ENCODE results near the gene DLGAP1. TPM values are rescaled to one million over a fixed set of nuclear protein-coding genes. Genes with fewer than 3 reads are reported as not detected.

DLGAP1 gene
- polyA plus RNA-seq, 1 donor from 2014 or later = 4.5 TPM

DNA sequence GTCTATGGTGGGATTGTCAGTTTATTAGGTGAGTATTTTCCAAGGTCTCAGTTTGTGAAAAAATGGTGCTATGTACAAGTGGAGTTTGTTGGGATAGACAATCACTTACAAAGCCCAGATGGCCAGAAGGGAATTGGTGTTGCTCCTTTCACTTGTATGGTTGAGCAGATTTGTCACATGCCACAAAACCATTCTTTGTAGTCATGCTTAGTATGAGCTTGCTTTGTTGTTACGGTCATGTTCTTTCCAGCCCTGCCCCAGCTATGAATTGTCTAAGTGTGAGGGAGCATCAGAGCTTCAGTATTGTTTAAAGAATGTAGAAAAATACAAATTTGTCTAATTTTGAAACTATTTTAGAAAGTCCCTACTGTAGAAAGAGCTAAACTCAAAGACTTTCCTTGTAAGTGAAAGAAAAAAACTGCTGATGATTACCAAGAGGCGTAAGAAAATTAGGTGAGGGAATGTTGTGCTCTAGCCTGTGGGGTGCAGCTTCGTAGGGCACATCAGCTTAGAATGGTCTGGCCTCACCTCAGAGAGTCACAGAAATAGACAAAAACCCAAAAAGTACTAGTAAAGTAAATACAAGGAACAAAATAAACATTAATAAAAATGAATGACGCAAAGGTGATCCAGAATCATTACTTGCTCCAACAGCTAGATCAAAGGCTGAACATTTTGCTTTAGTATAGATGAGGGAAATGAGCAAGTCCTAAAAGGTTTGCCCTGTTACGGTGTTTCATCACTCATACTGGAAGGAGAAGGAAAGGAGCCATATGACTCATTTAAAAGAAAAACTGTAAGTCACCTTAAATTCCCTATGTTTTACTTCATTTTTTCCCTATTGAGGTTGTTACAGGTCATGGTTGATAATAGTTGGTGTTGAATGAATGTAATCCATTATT lies 995.9 kb downstream of the DLGAP1 start:
- TF ChIP-seq SMC3 (conservative IDR thresholded peaks at IDR 0.05; ENCODE audit: poor library complexity) (no peak), RAD21 (conservative IDR thresholded peaks at IDR 0.05) (no peak), POLR2AphosphoS5 (IDR thresholded peaks at IDR 0.05) (no peak), TAF1 (IDR thresholded peaks at IDR 0.05; ENCODE audit: low read depth) (no peak), EZH2 (IDR thresholded peaks at IDR 0.05; ENCODE audit: borderline replicate concordance, insufficient read depth, low read length, poor library complexity, severe bottlenecking) (no peak), MXI1 (conservative IDR thresholded peaks at IDR 0.05; ENCODE audit: poor library complexity, severe bottlenecking) (no peak), EP300 (conservative IDR thresholded peaks at IDR 0.05; ENCODE audit: poor library complexity, severe bottlenecking) (no peak)
- TF ChIP-seq, protein P1, sequence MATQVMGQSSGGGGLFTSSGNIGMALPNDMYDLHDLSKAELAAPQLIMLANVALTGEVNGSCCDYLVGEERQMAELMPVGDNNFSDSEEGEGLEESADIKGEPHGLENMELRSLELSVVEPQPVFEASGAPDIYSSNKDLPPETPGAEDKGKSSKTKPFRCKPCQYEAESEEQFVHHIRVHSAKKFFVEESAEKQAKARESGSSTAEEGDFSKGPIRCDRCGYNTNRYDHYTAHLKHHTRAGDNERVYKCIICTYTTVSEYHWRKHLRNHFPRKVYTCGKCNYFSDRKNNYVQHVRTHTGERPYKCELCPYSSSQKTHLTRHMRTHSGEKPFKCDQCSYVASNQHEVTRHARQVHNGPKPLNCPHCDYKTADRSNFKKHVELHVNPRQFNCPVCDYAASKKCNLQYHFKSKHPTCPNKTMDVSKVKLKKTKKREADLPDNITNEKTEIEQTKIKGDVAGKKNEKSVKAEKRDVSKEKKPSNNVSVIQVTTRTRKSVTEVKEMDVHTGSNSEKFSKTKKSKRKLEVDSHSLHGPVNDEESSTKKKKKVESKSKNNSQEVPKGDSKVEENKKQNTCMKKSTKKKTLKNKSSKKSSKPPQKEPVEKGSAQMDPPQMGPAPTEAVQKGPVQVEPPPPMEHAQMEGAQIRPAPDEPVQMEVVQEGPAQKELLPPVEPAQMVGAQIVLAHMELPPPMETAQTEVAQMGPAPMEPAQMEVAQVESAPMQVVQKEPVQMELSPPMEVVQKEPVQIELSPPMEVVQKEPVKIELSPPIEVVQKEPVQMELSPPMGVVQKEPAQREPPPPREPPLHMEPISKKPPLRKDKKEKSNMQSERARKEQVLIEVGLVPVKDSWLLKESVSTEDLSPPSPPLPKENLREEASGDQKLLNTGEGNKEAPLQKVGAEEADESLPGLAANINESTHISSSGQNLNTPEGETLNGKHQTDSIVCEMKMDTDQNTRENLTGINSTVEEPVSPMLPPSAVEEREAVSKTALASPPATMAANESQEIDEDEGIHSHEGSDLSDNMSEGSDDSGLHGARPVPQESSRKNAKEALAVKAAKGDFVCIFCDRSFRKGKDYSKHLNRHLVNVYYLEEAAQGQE (IDR thresholded peaks at IDR 0.05; ENCODE audit: borderline replicate concordance) = no peak
- TF ChIP-seq, protein P2, sequence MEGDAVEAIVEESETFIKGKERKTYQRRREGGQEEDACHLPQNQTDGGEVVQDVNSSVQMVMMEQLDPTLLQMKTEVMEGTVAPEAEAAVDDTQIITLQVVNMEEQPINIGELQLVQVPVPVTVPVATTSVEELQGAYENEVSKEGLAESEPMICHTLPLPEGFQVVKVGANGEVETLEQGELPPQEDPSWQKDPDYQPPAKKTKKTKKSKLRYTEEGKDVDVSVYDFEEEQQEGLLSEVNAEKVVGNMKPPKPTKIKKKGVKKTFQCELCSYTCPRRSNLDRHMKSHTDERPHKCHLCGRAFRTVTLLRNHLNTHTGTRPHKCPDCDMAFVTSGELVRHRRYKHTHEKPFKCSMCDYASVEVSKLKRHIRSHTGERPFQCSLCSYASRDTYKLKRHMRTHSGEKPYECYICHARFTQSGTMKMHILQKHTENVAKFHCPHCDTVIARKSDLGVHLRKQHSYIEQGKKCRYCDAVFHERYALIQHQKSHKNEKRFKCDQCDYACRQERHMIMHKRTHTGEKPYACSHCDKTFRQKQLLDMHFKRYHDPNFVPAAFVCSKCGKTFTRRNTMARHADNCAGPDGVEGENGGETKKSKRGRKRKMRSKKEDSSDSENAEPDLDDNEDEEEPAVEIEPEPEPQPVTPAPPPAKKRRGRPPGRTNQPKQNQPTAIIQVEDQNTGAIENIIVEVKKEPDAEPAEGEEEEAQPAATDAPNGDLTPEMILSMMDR (IDR thresholded peaks at IDR 0.05; ENCODE audit: poor library complexity, severe bottlenecking) = no peak
- H3K9me2 ChIP-seq (ENCODE audit: insufficient read depth, low read length) = no peaks in the 10 kb centered on the region
- no peak overlapping the region for H3K27ac ChIP-seq (ENCODE audit: low read length)
- H3F3A ChIP-seq (ENCODE audit: insufficient read depth, low read length, poor library complexity, severe bottlenecking) = no peaks in the 10 kb centered on the region
- no peak overlapping the region for H3K4me2 ChIP-seq (ENCODE audit: low read length)
- H3K4me3 ChIP-seq (ENCODE audit: low read length) = no peak overlapping the region
- H4K20me1 ChIP-seq (ENCODE audit: insufficient read depth) = no peaks in the 10 kb centered on the region
- H3K79me2 ChIP-seq (replicated peaks; ENCODE audit: insufficient read depth, low read length) = peaks cover 47% of the 10 kb centered on the region
- no peak overlapping the region for H2AFZ ChIP-seq (ENCODE audit: low read depth, low read length)
- H3K9me3 ChIP-seq (ENCODE audit: low read length) = no peaks in the 10 kb centered on the region
- H3K36me3 ChIP-seq (ENCODE audit: insufficient read depth, low read length) = peaks cover 4% of the 10 kb centered on the region
- H3K9ac ChIP-seq (ENCODE audit: low read length) = no peak overlapping the region
- peaks cover under 1% of the 10 kb centered on the region for H3K27me3 ChIP-seq (ENCODE audit: insufficient read depth, low read depth, low read length)

DNA sequence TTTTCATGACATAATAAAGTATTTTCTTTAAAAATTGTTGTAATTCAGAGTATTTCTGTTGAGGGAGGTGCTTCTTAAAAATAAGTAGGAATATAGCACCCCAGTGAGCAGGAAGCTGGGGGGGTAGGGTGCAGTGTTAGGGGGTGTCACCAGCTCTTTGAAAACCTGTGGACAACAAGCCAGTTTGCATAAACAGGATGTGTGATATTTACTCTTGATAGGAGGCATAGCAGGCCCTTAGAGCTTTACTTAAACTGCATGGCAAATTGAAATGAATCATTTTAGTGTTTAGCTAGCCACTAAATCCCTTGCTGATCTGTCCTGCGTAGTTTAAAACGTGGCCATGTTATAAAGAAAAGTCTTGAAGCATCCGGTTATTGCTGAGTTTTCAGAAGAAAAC lies 996.7 kb downstream of the DLGAP1 start:
- Histone ChIP-seq H3K36me3 (ENCODE audit: insufficient read depth, low read length) (peaks cover 4% of the 10 kb centered on the region), H3K9ac (ENCODE audit: low read length) (no peak overlapping the region), H4K20me1 (ENCODE audit: insufficient read depth) (no peaks in the 10 kb centered on the region), H3K9me3 (ENCODE audit: low read length) (no peaks in the 10 kb centered on the region), H3K27me3 (ENCODE audit: insufficient read depth, low read depth, low read length) (peaks cover 8% of the 10 kb centered on the region), H3F3A (ENCODE audit: insufficient read depth, low read length, poor library complexity, severe bottlenecking) (no peaks in the 10 kb centered on the region), H3K27ac (ENCODE audit: low read length) (no peak overlapping the region), H3K9me2 (ENCODE audit: insufficient read depth, low read length) (no peaks in the 10 kb centered on the region), H3K79me2 (replicated peaks; ENCODE audit: insufficient read depth, low read length) (peaks cover 49% of the 10 kb centered on the region), H3K4me2 (ENCODE audit: low read length) (no peak overlapping the region), H2AFZ (ENCODE audit: low read depth, low read length) (no peak overlapping the region), H3K4me3 (ENCODE audit: low read length) (no peak overlapping the region)
- no peak for TF ChIP-seq POLR2AphosphoS5 (IDR thresholded peaks at IDR 0.05)
- no peak for TF ChIP-seq TAF1 (IDR thresholded peaks at IDR 0.05; ENCODE audit: low read depth)
- no peak for TF ChIP-seq EP300 (conservative IDR thresholded peaks at IDR 0.05; ENCODE audit: poor library complexity, severe bottlenecking)
- TF ChIP-seq RAD21 (conservative IDR thresholded peaks at IDR 0.05) = no peak
- no peak for TF ChIP-seq MXI1 (conservative IDR thresholded peaks at IDR 0.05; ENCODE audit: poor library complexity, severe bottlenecking)
- TF ChIP-seq EZH2 (IDR thresholded peaks at IDR 0.05; ENCODE audit: borderline replicate concordance, insufficient read depth, low read length, poor library complexity, severe bottlenecking) = no peak
- TF ChIP-seq, protein P1 (IDR thresholded peaks at IDR 0.05; ENCODE audit: borderline replicate concordance) = no peak

Data from neural cell (in vitro differentiated cells).